Mucosa of descending colon (tissue), 3 donors: Measurements from ENCODE around the gene PKIB. TPM values are rescaled to one million over a fixed set of nuclear protein-coding genes. Genes with fewer than 3 reads are reported as not detected.

Experiments used
- ATAC-seq: fragments of 200-7000 bp; cut with Tn5 transposase; one replicate; pipeline ENCODE4 v1.9.1; 2020; ENCODE audit warnings: mild to moderate bottlenecking, moderate library complexity
- DNase-seq, 3 donors: peaks; one replicate each; pipeline ENCODE4 v3.0.0-alpha.2; 2020
- H3K36me3 ChIP-seq: fragments of 200-600 bp; one replicate; pipeline ENCODE4 v1.8.0; 2021; ENCODE audit warnings: low read depth, mild to moderate bottlenecking
- H3K4me1 ChIP-seq: fragments of 200-600 bp; one replicate; pipeline ENCODE4 v1.8.0; 2021; ENCODE audit warnings: low read depth, mild to moderate bottlenecking
- H3K4me3 ChIP-seq: fragments of 200-600 bp; one replicate; pipeline ENCODE4 v1.8.0; 2021; ENCODE audit warnings: mild to moderate bottlenecking
- H3K9me3 ChIP-seq: fragments of 200-600 bp; one replicate; pipeline ENCODE4 v1.8.0; 2021; ENCODE audit warnings: mild to moderate bottlenecking
- intact Hi-C, 2 donors: fragments of 100-400 bp; cut with DNase I in 1 of 2; cut with micrococcal nuclease in 1 of 2; formaldehyde crosslinking; loops; one replicate each; pipeline versions ENCODE4 v1.11.0 to v1.11.1; 2022; cut with DNase I, micrococcal nuclease
- total RNA-seq, 3 donors: library from RNA; stranded (reverse); fragmentation: NEBNext Ultra II Directional in 2 of 3; extraction: Animal tissue kit (Norgen Biotek cat#: 25700) in 2 of 3; gene quantifications; one replicate each; pipeline versions ENCODE4 v1.2.1 to v1.2.4, GENCODE V29; 2021 to 2023
- TF ChIP-seq, protein P1 (sequence below): fragments of 200-600 bp; IDR thresholded peaks from one replicate; pipeline ENCODE4 v1.8.0; 2022; ENCODE audit warnings: antibody characterized with exemption, mild to moderate bottlenecking
- donor health status: DM: no; HTN: no; CAD: no; lungs with moderate emphysema.
- donor health status: DM: no; HTN: no; CAD: no.
- donor health status: DM: no; HTN: yes; CAD: no.

Gene PKIB
- total RNA-seq, 3 donors from 2014 or later: 75.1 to 214 (median 122) TPM

DNA sequence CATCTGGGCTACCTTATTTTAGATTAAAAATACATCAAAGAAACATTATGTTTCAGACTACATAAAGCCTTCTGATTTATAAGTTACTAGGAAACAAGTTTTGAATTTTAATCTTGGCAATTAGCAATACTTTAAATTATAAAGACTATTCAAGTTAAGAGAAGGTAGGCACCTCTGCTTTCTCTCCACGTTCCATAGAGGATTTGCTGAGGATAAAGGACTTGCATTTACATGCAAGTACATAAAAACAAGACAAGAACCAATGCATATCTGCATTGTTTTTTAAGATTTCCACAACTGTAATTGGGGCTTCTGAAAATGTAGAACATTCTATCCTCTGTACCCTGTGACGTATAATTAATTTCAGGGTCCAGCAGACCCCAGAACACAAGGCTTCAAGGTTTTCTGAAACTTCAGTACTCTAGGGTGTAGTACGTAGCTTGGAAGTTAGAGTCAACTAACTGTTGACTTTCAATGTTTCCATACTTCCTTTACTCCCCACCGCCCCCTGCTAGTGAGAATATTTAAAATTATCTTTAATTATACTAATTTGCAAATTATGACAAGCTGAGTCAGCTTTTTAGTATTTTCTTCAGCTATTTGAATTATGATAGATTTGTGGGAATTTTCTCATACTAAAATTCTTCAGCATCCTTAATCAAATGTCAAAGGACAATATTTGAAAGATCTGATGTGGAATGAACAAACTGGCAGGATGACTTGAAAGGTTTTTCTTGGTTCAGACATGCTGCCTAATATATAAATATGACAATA, 82.8 kb downstream of the PKIB start:
- Histone ChIP-seq H3K9me3 (no peaks in the 10 kb centered on the region), H3K4me1 (no peaks in the 10 kb centered on the region), H3K36me3 (no peaks in the 10 kb centered on the region), H3K4me3 (no peak overlapping the region)
- intact Hi-C loops: no loop called here
- no peak for DNase-seq
- TF ChIP-seq, protein P1, sequence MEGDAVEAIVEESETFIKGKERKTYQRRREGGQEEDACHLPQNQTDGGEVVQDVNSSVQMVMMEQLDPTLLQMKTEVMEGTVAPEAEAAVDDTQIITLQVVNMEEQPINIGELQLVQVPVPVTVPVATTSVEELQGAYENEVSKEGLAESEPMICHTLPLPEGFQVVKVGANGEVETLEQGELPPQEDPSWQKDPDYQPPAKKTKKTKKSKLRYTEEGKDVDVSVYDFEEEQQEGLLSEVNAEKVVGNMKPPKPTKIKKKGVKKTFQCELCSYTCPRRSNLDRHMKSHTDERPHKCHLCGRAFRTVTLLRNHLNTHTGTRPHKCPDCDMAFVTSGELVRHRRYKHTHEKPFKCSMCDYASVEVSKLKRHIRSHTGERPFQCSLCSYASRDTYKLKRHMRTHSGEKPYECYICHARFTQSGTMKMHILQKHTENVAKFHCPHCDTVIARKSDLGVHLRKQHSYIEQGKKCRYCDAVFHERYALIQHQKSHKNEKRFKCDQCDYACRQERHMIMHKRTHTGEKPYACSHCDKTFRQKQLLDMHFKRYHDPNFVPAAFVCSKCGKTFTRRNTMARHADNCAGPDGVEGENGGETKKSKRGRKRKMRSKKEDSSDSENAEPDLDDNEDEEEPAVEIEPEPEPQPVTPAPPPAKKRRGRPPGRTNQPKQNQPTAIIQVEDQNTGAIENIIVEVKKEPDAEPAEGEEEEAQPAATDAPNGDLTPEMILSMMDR: no peak
- no peak for ATAC-seq

DNA sequence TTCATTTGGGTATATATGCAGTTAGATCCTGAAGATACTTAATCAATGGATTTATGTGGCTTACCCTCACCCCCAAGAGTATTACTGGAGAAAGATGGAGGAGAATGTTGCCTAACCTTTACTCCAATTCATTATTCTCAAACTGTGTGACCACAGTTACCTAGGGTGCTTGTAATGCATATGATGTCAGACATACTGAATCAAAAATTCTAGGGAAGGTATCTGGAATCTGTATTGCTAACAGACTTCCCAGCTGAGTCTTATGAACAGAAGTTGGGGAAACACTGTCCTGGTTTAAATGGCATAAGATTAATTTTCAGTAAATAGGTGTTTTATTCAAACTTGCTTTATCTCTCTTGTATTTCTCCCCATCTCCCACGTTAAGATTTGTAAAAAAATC, 83.9 kb downstream of the PKIB start:
- Histone ChIP-seq H3K4me1 (no peaks in the 10 kb centered on the region), H3K36me3 (no peaks in the 10 kb centered on the region), H3K4me3 (no peak overlapping the region), H3K9me3 (no peaks in the 10 kb centered on the region)
- DNase-seq (no peak), ATAC-seq (no peak)
- intact Hi-C loops: no loop called here
- TF ChIP-seq, protein P1: no peak

DNA sequence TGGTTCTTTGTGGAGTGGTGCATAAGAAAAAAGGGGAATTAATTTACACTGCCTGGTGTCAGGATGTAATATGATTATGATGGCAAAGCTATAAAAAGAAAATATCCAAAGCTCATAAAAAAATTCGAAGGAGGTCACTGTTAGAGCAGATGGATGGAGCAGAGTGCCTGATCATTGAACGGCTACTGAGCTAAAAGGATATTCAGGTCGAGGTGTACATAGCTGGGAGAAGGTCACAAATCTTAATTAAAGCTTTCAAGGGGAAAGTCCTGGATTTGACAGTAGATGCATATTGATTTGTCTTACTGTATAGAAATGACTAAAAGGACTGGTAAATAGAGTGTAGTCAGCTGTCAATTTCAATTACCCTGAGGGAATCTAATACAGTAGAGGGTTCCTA, 84.4 kb downstream of the PKIB start:
- ATAC-seq (no peak), DNase-seq (no peak)
- Histone ChIP-seq H3K4me3 (no peak overlapping the region), H3K9me3 (no peaks in the 10 kb centered on the region), H3K4me1 (no peaks in the 10 kb centered on the region), H3K36me3 (no peaks in the 10 kb centered on the region)
- TF ChIP-seq, protein P1: no peak
- intact Hi-C loops: no loop called here

DNA sequence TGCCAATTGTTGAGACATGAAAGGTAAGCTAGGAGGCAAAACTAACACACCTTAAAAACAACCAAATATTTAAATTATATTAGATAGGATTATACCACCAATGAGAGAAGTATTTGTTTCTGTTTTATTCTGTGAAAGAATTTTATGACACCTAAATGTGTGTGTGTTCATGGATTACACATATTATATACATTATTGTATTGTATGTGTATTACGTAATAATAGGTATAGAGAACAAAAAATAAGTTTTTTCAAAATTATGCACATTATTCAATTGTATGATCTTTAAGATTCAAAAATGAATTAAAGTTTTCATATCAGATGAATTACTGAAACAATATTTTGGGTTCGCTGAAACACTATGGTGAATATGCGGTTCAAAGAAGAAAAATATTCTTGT, 85.0 kb downstream of the PKIB start:
- intact Hi-C loops: no loop called here

DNA sequence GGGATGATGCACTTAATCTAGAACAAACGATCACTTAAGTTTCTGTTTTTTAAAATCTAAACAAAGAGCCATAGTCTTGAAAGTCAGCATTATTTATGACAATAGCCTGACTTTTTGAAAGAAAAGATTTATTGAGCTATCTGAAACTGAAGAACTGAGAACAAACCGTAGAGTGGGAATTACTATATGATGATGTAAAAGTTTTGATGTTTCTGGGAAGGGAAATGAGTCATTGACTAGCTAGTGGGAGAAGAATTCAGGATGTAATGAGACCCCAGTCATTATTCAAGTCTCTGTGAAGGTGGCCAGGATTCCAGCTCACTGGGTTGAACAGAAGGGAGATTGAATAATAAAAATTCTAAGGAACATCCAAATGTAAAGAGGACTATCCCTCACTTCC, 85.9 kb downstream of the PKIB start:
- no peak overlapping the region for H3K4me3 ChIP-seq
- intact Hi-C loops: no loop called here
- ATAC-seq (no peak), DNase-seq (no peak)
- H3K9me3 ChIP-seq: no peaks in the 10 kb centered on the region
- no peaks in the 10 kb centered on the region for H3K36me3 ChIP-seq
- H3K4me1 ChIP-seq: no peaks in the 10 kb centered on the region
- TF ChIP-seq, protein P1: no peak

More for the DNA sequence above, 85.0 kb downstream of the PKIB start:
- DNase-seq (no peak), ATAC-seq (no peak)
- Histone ChIP-seq H3K4me1 (no peaks in the 10 kb centered on the region), H3K9me3 (no peaks in the 10 kb centered on the region), H3K36me3 (no peaks in the 10 kb centered on the region), H3K4me3 (no peak overlapping the region)
- TF ChIP-seq, protein P1: no peak
